Tibial nerve (tissue), 4 donors: ENCODE results near the gene GINS2.

Source experiments
- EP300 ChIP-seq, 2 donors: sonication (generic); formaldehyde crosslinking; IDR thresholded peaks; one replicate each; pipeline ENCODE4 v1.6.1; 2017; ENCODE audit warnings: antibody characterized with exemption in 2 of 2, mild to moderate bottlenecking in 1 of 2
- POLR2A ChIP-seq, 2 donors: fragments of 450-650 bp; IDR thresholded peaks; one replicate each; pipeline ENCODE4 v1.6.1; 2017; ENCODE audit warnings: antibody characterized with exemption in 2 of 2, mild to moderate bottlenecking in 2 of 2, moderate library complexity in 2 of 2
- TF ChIP-seq, protein P1 (sequence below), 5 experiments: fragments of 200-600 bp in 3 of 5; fragments of 450-650 bp in 2 of 5; sonication (generic) in 3 of 5; IDR thresholded peaks; one replicate each; pipeline ENCODE4 v1.5.1; 2016 to 2019; ENCODE audit warnings: antibody characterized with exemption in 5 of 5, mild to moderate bottlenecking in 3 of 5, moderate library complexity in 2 of 5

DNA sequence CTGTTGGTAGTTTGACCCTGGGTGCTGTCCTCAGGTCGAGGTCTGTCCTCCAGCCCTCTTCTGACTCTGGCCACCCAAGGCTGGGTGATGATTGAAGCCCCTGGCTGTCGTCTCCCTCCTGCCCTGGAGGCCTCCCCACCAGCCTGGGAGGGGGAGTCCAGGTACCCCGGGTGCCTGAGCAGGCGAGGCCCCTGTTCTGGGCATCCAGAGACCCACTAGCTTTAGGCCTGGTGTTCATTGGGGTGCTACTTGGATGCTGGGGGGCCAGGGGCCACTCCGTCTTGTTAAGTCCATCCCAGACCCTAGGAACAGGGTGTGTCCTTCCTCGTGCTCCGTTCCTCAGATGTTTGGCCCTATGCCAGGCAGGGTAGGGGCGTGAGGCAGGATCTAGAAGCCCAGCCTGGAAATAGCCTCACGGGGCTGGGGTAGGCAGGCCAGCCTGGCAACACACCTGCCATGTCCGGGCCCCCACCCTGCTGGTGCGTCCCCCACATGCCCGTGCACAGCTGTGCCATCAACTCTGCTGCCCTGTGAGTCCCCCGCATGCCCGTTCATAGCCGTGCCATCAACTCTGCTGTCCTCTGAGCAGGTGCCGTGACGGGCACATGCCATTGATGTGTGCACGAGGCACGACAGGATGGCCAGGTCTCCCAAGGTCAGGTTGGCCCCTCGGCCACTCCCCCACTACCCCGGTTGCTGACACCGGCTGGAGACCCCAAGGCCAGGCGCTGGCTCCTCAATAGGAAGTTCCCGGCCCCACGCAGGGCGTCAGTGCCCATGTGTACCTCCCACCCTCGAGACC is 36.9 kb downstream of the GINS2 start:
- TF ChIP-seq POLR2A (IDR thresholded peaks at IDR 0.05): no peak
- TF ChIP-seq, protein P1, sequence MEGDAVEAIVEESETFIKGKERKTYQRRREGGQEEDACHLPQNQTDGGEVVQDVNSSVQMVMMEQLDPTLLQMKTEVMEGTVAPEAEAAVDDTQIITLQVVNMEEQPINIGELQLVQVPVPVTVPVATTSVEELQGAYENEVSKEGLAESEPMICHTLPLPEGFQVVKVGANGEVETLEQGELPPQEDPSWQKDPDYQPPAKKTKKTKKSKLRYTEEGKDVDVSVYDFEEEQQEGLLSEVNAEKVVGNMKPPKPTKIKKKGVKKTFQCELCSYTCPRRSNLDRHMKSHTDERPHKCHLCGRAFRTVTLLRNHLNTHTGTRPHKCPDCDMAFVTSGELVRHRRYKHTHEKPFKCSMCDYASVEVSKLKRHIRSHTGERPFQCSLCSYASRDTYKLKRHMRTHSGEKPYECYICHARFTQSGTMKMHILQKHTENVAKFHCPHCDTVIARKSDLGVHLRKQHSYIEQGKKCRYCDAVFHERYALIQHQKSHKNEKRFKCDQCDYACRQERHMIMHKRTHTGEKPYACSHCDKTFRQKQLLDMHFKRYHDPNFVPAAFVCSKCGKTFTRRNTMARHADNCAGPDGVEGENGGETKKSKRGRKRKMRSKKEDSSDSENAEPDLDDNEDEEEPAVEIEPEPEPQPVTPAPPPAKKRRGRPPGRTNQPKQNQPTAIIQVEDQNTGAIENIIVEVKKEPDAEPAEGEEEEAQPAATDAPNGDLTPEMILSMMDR (IDR thresholded peaks at IDR 0.05): no peak
- no peak for TF ChIP-seq EP300 (IDR thresholded peaks at IDR 0.05)
